CD4-positive, alpha-beta T cell treated with Interleukin-2 at 100 ng/mL for 4 hours (primary cell): ENCODE results near the gene TMEM156.

Source experiments
- DNase-seq: peaks from one replicate; pipeline ENCODE4 v3.0.0-alpha.2; 2020; ENCODE audit warnings: low spot score

Gene TMEM156

GRCh38 chr4:39032218-39033085 is at the start of gene TMEM156:
TMEM156 (minus strand) TSS chr4:39032409; CDS start chr4:39032313, 96 bp downstream.
- peak; percentile 77 for DNase-seq

GRCh38 chr4:39078829-39079228 is 46.6 kb upstream of the TMEM156 start:
- DNase-seq: no peak

- DNase-seq: no peak
These were observed 36.7 kb upstream of the TMEM156 start for GRCh38 chr4:39068907-39069306.

- DNase-seq: no peak
These were observed 35.2 kb upstream of the TMEM156 start for GRCh38 chr4:39067451-39067850.

- no peak for DNase-seq
These were observed 34.8 kb upstream of the TMEM156 start for GRCh38 chr4:39067031-39067430.

GRCh38 chr4:39066371-39066770 is 34.2 kb upstream of the TMEM156 start:
- DNase-seq: no peak

- no peak for DNase-seq
These were observed 31.2 kb upstream of the TMEM156 start for GRCh38 chr4:39063430-39063829.

GRCh38 chr4:39062770-39063097 is 30.5 kb upstream of the TMEM156 start:
- no peak for DNase-seq

- DNase-seq: no peak
These were observed 30.0 kb upstream of the TMEM156 start, which contains the start of gene KLHL5 for GRCh38 chr4:39062094-39062769. KLHL5 (plus strand) TSS chr4:39062232; CDS start chr4:39062653, 421 bp downstream.

- no peak for DNase-seq
These were observed 29.2 kb upstream of the TMEM156 start for GRCh38 chr4:39061457-39061856.

GRCh38 chr4:39056023-39056422 is 23.8 kb upstream of the TMEM156 start:
- no peak for DNase-seq

GRCh38 chr4:39054497-39054896 is 22.3 kb upstream of the TMEM156 start:
- DNase-seq: no peak

- no peak for DNase-seq
These were observed 21.8 kb upstream of the TMEM156 start for GRCh38 chr4:39053983-39054382.

GRCh38 chr4:39051492-39051891 is 19.3 kb upstream of the TMEM156 start:
- no peak for DNase-seq

GRCh38 chr4:39050590-39050989 is 18.4 kb upstream of the TMEM156 start:
- no peak for DNase-seq

- DNase-seq: no peak
These were observed 16.1 kb upstream of the TMEM156 start for GRCh38 chr4:39048311-39048710.

- DNase-seq: no peak
These were observed 15.5 kb upstream of the TMEM156 start for GRCh38 chr4:39047681-39048080.

GRCh38 chr4:39046249-39046648 is 14.0 kb upstream of the TMEM156 start:
- no peak for DNase-seq

GRCh38 chr4:39045827-39046221 is 13.6 kb upstream of the TMEM156 start:
- peak; percentile 26 for DNase-seq

- DNase-seq: no peak
These were observed 13.0 kb upstream of the TMEM156 start for GRCh38 chr4:39044956-39045826.

- peak; percentile 98 for DNase-seq
These were observed 12.3 kb upstream of the TMEM156 start for GRCh38 chr4:39044364-39044955.

- DNase-seq: peak; percentile 48
These were observed 11.7 kb upstream of the TMEM156 start for GRCh38 chr4:39043861-39044363.
